Adipose tissue (tissue), 3 donors: Measurements from ENCODE around the gene THSD7B. TPM values are rescaled to one million over a fixed set of nuclear protein-coding genes. Genes with fewer than 3 reads are reported as not detected.
"Not testable (repeated sequence)": the region's sequence is repeated elsewhere in the genome, so short reads cannot be mapped to it uniquely, and the experiment has no call there.

ENCODE experiments used
- H3K27ac ChIP-seq: one replicate; pipeline ENCODE4 v1.5.1; 2013; ENCODE audit warnings: low read depth, low read length
- WGBS, 3 donors: extraction: QIAGEN DNeasy Blood & Tissue Kit; methylation state at CpG; one replicate each; pipeline ENCODE4 v1.1.7; 2013; 5-methylcytosine and 5-hydroxymethylcytosine counted together
- polyA plus RNA-seq, 3 donors: library from polyadenylated mRNA; stranded (reverse); fragments of 200-250 nt; gene quantifications; one replicate each; pipeline ENCODE4 v1.2.3, GENCODE V29; 2013
- donor health status: healthy with polysubstance abuse.
- donor health status: Bipolar disorder and iron deficiency.
- donor health status: healthy.

THSD7B gene
- polyA plus RNA-seq, 3 donors, result 0.17 to 0.79 (median 0.34) TPM

DNA sequence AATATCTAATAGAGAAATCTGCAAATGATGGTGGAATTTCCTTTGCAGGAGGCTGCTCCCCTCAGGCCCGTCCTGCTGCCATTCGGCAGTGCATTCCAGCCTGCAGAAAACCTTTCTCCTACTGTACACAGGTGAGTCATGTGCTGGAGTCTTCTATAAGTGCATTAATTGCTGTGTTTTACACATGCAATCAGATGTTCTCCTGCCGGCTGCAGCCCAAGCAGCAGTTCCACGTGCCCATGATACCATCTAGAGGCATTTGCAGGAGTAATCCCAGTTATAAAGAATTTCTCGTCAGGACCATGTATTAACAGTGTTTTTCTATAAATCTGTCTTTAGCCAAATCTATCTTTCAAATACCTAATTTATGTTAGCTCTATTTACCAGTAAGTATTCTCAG, 894.3 kb downstream of the THSD7B start:
- no peak overlapping the region for H3K27ac ChIP-seq
- WGBS, 3 donors, result 32 to 61% (median 61%) methylated on average over 5 of the region's 5 CpGs

DNA sequence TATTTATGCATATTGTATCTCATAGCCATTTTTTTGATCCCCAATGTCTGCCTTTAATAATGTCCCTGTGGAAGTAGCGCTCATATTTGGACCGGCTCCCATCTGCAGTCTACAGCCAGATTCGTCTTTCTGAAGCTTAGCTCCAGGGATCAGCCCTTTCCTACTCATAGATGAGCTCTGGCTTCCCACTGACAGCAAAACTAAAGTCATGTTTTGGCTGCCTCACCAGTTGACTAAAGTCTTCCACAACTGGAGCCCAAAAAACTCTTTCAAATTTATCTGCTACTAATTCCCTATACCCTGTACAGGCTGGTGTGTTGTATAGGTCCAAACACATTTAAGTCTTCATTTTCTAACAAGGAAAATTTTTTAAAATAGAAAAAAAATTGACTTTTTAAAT, 904.8 kb downstream of the THSD7B start:
- WGBS, 3 donors, result 65 to 78% (median 67%) methylated on average over 3 of the region's 3 CpGs
- no peak overlapping the region for H3K27ac ChIP-seq

DNA sequence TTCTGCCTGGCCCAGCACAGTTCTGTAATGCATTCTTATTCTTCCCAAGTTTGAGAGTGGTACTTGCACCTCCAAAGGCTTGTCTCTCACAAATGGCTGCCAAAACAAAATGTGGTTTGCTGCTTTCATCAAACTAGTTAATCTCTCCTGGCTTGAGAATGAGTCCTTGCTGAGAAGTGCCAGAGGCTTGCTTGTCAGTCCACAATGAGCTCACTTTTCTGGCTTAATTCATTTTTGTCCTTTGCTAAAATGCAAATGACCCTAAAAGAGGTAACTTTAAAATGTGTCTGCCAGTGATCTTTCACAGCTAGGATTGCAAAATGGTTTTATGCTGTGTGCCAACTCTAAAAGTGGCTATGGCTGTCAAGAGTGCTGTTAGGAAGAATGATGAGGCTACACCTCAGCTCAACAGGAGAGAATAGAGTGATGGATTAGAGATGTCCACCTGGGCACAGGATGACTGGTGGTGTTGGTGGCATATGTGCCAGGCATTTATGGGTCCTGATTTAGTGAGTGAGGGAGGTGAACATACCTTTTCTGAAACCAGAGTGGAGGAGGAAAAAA, 907.7 kb downstream of the THSD7B start:
- no peak overlapping the region for H3K27ac ChIP-seq

GRCh38 chr2:137674991-137675390, 909.6 kb downstream of the THSD7B start:
- WGBS, 3 donors, result 56 to 70% (median 60%) methylated on average over 2 of the region's 2 CpGs
- no peak overlapping the region for H3K27ac ChIP-seq

DNA sequence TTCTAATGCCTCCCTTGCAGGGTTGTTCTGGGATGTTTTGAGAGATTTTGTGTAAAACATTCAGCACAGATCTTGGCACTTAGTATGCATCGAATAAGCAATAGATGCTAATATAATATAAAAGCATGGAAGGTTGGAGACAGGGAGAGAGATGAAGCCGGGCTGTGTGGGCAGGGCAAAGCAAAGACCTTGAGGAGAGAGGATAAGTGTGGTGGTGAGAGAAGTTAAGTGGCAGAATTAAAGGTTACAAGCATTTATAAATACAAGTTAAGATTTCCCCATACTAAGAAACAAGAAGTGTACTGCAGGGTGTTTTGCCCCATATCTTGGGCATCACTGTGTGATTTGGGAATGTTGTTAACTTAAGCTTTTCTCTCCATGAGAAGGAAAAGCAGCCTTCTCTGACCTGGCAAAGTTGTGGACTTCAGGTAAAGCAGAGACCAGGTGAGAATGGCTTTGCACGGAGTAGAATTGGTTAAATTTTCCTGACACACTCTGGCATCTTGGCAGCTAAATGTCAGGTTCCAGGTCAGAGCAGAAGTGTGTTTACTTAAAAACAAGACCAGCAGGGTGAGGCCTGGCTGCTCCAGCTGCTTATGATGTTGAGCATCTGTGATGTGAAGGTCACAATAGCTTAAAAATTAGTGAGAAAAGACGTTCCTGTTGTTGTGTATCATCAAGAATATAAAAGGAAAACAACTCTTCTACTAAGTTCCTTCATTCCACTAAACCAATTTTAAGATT, 910.4 kb downstream of the THSD7B start:
- WGBS, 3 donors, result 52 to 74% (median 73%) methylated on average over 4 of the region's 4 CpGs

GRCh38 chr2:137676346-137676745, 911.0 kb downstream of the THSD7B start:
- WGBS, 3 donors, result 68 to 76% (median 73%) methylated on average over 3 of the region's 3 CpGs
- H3K27ac ChIP-seq, result no peak overlapping the region

More for the DNA sequence above, 910.4 kb downstream of the THSD7B start:
- no peak overlapping the region for H3K27ac ChIP-seq

DNA sequence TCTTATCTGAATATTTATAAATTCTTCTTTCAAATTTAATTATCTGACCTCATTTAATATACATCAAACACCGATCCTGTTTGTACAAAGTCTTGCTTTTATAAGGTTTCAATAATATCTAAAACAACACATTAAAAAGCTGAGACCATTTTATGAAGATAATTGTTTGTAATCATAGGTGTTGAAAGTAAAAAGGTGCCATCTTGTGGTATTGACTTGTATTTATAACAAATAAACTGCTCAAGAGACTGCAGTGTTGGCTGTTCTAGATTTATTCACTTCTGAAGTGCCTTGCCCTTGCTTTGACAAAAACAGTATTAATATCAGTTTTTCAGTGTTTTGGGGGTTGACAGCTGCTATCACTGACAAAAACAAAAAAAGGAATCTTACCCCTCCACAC, 912.1 kb downstream of the THSD7B start:
- H3K27ac ChIP-seq, result no peak overlapping the region
- 76 to 87% (median 82%) methylated on average over 1 of the region's 1 CpG for WGBS, 3 donors

DNA sequence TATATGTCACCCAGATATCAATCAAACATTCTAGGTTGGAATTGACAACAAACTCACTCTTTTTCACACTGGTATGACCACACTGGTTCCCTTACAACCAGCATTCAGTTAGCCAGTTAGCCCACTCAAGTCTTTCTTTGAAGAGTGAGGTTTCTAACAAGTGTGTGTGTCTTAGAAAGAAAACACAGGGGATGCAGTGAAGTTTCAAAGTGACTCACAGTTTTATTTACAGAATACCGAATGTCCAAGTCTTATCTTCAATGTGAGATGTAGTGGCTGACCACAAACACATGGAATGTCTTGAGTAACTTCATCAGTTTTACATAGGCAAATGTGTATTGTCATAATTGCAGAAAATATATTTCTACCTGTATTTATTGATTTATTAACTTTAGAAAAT, 924.2 kb downstream of the THSD7B start:
- 0 to 80% (median 0%) methylated on average over 1 of the region's 1 CpG for WGBS, 3 donors
- no peak overlapping the region for H3K27ac ChIP-seq

GRCh38 chr2:137693534-137693933, 928.2 kb downstream of the THSD7B start:
- no peak overlapping the region for H3K27ac ChIP-seq
- 6 to 20% (median 15%) methylated on average over 2 of the region's 2 CpGs for WGBS, 3 donors

GRCh38 chr2:137696916-137697315, 931.6 kb downstream of the THSD7B start:
- WGBS, 3 donors, result 73 to 94% (median 85%) methylated on average over 1 of the region's 1 CpG
- no peak overlapping the region for H3K27ac ChIP-seq

DNA sequence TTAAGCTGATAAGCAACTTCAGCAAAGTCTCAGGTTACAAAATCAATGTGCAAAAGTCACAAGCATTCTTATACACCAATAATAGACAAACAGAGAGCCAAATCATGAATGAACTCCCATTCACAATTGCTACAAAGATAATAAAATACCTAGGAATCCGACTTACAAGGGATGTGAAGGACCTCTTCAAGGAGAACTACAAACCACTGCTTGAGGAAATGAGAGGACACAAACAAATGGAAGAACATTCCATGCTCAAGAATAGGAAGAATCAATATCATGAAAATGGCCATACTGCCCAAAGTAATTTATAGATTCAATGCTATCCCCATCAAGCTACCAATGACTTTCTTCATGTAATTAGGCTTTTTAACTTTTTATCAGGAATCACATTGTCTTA, 934.9 kb downstream of the THSD7B start:
- 35 to 70% (median 66%) methylated on average over 1 of the region's 1 CpG for WGBS, 3 donors
- not testable (repeated sequence) for H3K27ac ChIP-seq

DNA sequence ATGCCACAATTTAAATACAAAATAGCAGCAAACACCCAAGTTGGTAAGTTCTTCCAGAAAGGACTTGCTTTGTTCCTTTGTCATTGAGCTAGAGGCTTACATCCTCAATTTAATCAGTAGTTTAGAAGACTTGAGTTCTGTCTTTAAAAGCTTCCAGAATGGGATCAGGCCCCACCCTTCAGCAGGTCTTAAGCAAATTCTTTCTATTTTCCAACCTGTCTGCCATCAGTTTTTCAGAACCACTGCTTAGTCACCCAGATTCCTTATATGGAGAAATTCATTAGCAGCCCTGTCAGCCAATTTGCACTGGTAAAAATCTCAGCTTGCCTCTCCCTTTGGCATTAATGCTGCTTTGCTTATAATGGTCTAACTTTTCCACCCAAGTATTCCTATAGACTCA, 935.3 kb downstream of the THSD7B start:
- H3K27ac ChIP-seq, result no peak overlapping the region

- H3K27ac ChIP-seq, result no peak overlapping the region
- WGBS, 3 donors, result 80 to 87% (median 81%) methylated on average over 4 of the region's 4 CpGs
Observed at GRCh38 chr2:137705296-137705695, 940.0 kb downstream of the THSD7B start.

GRCh38 chr2:137706786-137707613, 941.7 kb downstream of the THSD7B start:
- H3K27ac ChIP-seq, result no peak overlapping the region
- 69 to 77% (median 73%) methylated on average over 15 of the region's 15 CpGs for WGBS, 3 donors

- H3K27ac ChIP-seq, result no peak overlapping the region
- WGBS, 3 donors, result 80 to 90% (median 85%) methylated on average over 5 of the region's 5 CpGs
Observed at GRCh38 chr2:137708311-137708710, 943.0 kb downstream of the THSD7B start.

- WGBS, 3 donors, result 81 to 91% (median 91%) methylated on average over 16 to 17 of the region's 17 CpGs
Observed at GRCh38 chr2:137715731-137716191, 950.4 kb downstream of the THSD7B start.

DNA sequence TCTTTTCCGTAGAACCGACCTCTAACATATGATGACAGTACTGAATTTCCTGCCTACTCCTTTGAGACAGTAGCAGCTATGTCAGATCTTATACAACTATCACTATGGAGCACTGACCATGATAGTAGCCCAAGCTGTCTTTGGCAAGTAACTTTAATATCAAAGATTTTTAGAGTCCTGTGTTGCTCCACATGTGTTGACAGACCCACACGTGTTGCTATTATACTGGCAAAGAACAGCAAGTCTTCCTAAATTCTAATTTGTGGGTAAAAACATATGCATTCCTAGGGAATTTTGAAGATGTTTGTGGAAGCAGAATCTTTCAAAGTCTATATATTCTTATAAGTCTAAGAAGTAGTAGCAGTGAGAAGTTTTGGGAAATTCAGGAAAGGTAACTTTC, 953.4 kb downstream of the THSD7B start:
- WGBS, 3 donors, result 77 to 91% (median 87%) methylated on average over 3 of the region's 3 CpGs
- no peak overlapping the region for H3K27ac ChIP-seq

More at GRCh38 chr2:137715731-137716191, 950.4 kb downstream of the THSD7B start:
- no peak overlapping the region for H3K27ac ChIP-seq

GRCh38 chr2:137721733-137722132, 956.4 kb downstream of the THSD7B start:
- 94 to 96% (median 95%) methylated on average over 1 of the region's 1 CpG for WGBS, 3 donors
- H3K27ac ChIP-seq, result no peak overlapping the region

DNA sequence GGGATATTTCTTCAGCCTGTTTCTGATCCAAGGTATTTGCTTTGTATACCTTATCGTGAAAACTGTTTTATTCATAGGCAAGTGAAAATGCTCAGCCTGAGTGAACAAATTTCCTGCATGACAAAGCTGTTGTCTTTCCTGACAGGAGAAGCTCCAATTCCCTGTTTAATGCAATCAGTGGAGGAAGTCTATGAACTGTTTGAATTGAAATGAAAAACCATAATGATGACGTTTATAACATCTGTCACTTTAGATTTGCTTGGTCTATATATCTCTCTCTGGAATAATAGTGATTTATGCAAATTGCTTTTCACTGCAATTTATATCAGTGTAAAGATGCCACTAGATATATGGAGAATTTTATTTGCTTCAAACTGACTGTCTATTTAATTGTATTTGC, 959.6 kb downstream of the THSD7B start:
- 65 to 68% (median 68%) methylated on average over 2 of the region's 2 CpGs for WGBS, 3 donors

More for the DNA sequence above, 959.6 kb downstream of the THSD7B start:
- no peak overlapping the region for H3K27ac ChIP-seq
